Measurements from ENCODE around the gene SEL1L3.
"Not testable (repeated sequence)": the region's sequence is repeated elsewhere in the genome, so short reads cannot be mapped to it uniquely, and the experiment has no call there.

The SEL1L3 gene
- long read RNA-seq, partial matches to known transcripts: 1 of 5 reads
- long read RNA-seq, other reads (novel, unspliced or antisense): 4 of 5 reads

- DNase-seq (ENCODE audit: low read depth in 1 of 2, low spot score in 1 of 2): no peak
- TF ChIP-seq REST (IDR thresholded peaks at IDR 0.05; ENCODE audit: insufficient replicate concordance, low read depth) (no peak), GABPA (IDR thresholded peaks at IDR 0.05; ENCODE audit: low read depth) (no peak), SPI1 (IDR thresholded peaks at IDR 0.05; ENCODE audit: borderline replicate concordance, low read depth) (no peak), POLR2AphosphoS5 (IDR thresholded peaks at IDR 0.05; ENCODE audit: low read depth) (no peak), CTCF (IDR thresholded peaks at IDR 0.05; ENCODE audit: insufficient read depth, low read length) (no peak)
- Histone ChIP-seq H3K27me3 (ENCODE audit: insufficient read depth, poor library complexity, severe bottlenecking) (peaks cover 3% of the 10 kb centered on the region), H3K4me3 (replicated peaks; ENCODE audit: insufficient read depth, low read length) (peak within 1 kb of the TSS; percentile 68), H3K27ac (replicated peaks) (peak within 1 kb of the TSS; percentile 33)
These were observed at the start of gene SEL1L3 for GRCh38 chr4:25862411-25863346. TSS of gene SEL1L3 (minus strand) at chr4:25862988. CDS start at chr4:25862836, 152 bp downstream.

GRCh38 chr4:25911356-25911755, 48.6 kb upstream of the SEL1L3 start:
- no peak overlapping the region for H3K4me3 ChIP-seq (replicated peaks; ENCODE audit: insufficient read depth, low read length)
- H3K27me3 ChIP-seq (ENCODE audit: insufficient read depth, poor library complexity, severe bottlenecking): peaks cover 2% of the 10 kb centered on the region
- DNase-seq (ENCODE audit: low read depth in 1 of 2, low spot score in 1 of 2): no peak
- TF ChIP-seq SPI1 (IDR thresholded peaks at IDR 0.05; ENCODE audit: borderline replicate concordance, low read depth) (no peak), REST (IDR thresholded peaks at IDR 0.05; ENCODE audit: insufficient replicate concordance, low read depth) (no peak)
- no peak overlapping the region for H3K27ac ChIP-seq (replicated peaks)

- no peak overlapping the region for H3K27ac ChIP-seq (replicated peaks)
- no peak overlapping the region for H3K4me3 ChIP-seq (replicated peaks; ENCODE audit: insufficient read depth, low read length)
- H3K27me3 ChIP-seq (ENCODE audit: insufficient read depth, poor library complexity, severe bottlenecking): no peaks in the 10 kb centered on the region
- DNase-seq (ENCODE audit: low read depth in 1 of 2, low spot score in 1 of 2): no peak
- TF ChIP-seq GABPA (IDR thresholded peaks at IDR 0.05; ENCODE audit: low read depth) (no peak), POLR2AphosphoS5 (IDR thresholded peaks at IDR 0.05; ENCODE audit: low read depth) (no peak), SPI1 (IDR thresholded peaks at IDR 0.05; ENCODE audit: borderline replicate concordance, low read depth) (no peak), CTCF (IDR thresholded peaks at IDR 0.05; ENCODE audit: insufficient read depth, low read length) (no peak), REST (IDR thresholded peaks at IDR 0.05; ENCODE audit: insufficient replicate concordance, low read depth) (no peak)
These were observed 45.7 kb upstream of the SEL1L3 start for GRCh38 chr4:25908491-25908901.

GRCh38 chr4:25906113-25906512, 43.3 kb upstream of the SEL1L3 start:
- not testable (repeated sequence) for DNase-seq (ENCODE audit: low read depth in 1 of 2, low spot score in 1 of 2); H3K27me3 ChIP-seq (ENCODE audit: insufficient read depth, poor library complexity, severe bottlenecking); H3K4me3 ChIP-seq (replicated peaks; ENCODE audit: insufficient read depth, low read length); H3K27ac ChIP-seq (replicated peaks)
